A673 (cell line): Measurements from ENCODE around the gene SAP30BP. TPM values are rescaled to one million over a fixed set of nuclear protein-coding genes. Genes with fewer than 3 reads are reported as not detected.

Experiments
- BruUV-seq: library from RNA; stranded (reverse); fragments of 400-500 nt; replicated peaks from 2 replicates; lab custom pipeline; 2021; lab: Mats Ljungman, UMichigan
- CTCF ChIA-PET: fragments of 300-600 bp; sonication (Branson Sonifier 250); formaldehyde crosslinking; loops from one replicate; lab custom pipeline; 2022; ENCODE audit warnings: antibody characterized with exemption; lab: Charles Lee
- POLR2A ChIA-PET: fragments of 300-600 bp; sonication (Branson Sonifier 250); formaldehyde crosslinking; loops from one replicate; lab custom pipeline; 2022; ENCODE audit warnings: antibody characterized with exemption; ENCODE audit not compliant: low non-redundant PET; lab: Charles Lee
- DNase-seq: peaks from one replicate; pipeline ENCODE4 v3.0.0-alpha.2; 2015; ENCODE audit warnings: low spot score
- H3K27ac ChIP-seq: fragments of 200-600 bp; sonication (generic); 2 replicates; pipeline ENCODE4 v1.5.1; 2016; ENCODE audit warnings: mixed run types, low read depth, mild to moderate bottlenecking, mixed read lengths, antibody characterized with exemption, low read length; ENCODE audit not compliant: poor library complexity, severe bottlenecking
- H3K27me3 ChIP-seq: fragments of 200-600 bp; sonication (generic); replicated peaks from 2 replicates; pipeline ENCODE4 v1.6.1; 2017; ENCODE audit warnings: mixed run types, low read depth, mild to moderate bottlenecking, mixed read lengths, antibody characterized with exemption, low read length; ENCODE audit not compliant: insufficient read depth, poor library complexity
- H3K36me3 ChIP-seq: fragments of 200-600 bp; sonication (generic); 2 replicates; pipeline ENCODE4 v1.6.1; 2016; ENCODE audit warnings: mixed run types, mild to moderate bottlenecking, mixed read lengths, antibody characterized with exemption, low read length; ENCODE audit not compliant: insufficient read depth, poor library complexity, severe bottlenecking
- H3K4me1 ChIP-seq: fragments of 200-600 bp; sonication (generic); 2 replicates; pipeline ENCODE4 v1.6.1; 2017; ENCODE audit warnings: mixed run types, mild to moderate bottlenecking, mixed read lengths, antibody characterized with exemption, low read length; ENCODE audit not compliant: insufficient read depth, poor library complexity, severe bottlenecking
- H3K4me3 ChIP-seq: fragments of 200-600 bp; sonication (generic); 2 replicates; pipeline ENCODE4 v1.5.1; 2016; ENCODE audit warnings: low read depth, mixed run types, mild to moderate bottlenecking, mixed read lengths, low read length; ENCODE audit not compliant: poor library complexity, severe bottlenecking
- H3K9me3 ChIP-seq: fragments of 200-600 bp; sonication (generic); 2 replicates; pipeline ENCODE4 v1.6.1; 2016; ENCODE audit warnings: mixed run types, low read depth, mild to moderate bottlenecking, mixed read lengths, antibody characterized with exemption, low read length; ENCODE audit not compliant: poor library complexity, severe bottlenecking
- EZH2 ChIP-seq: fragments of 200-600 bp; sonication (generic); IDR thresholded peaks from 2 replicates; pipeline ENCODE4 v1.6.1; 2017; ENCODE audit warnings: borderline replicate concordance, low read depth, mild to moderate bottlenecking, mixed read lengths, antibody characterized with exemption, low read length; ENCODE audit not compliant: poor library complexity, severe bottlenecking
- intact Hi-C: fragments of 100-400 bp; cut with micrococcal nuclease; formaldehyde crosslinking; loops from one replicate; pipeline ENCODE4 v1.10.0; 2022; ENCODE audit not compliant: unreplicated experiment
- total RNA-seq: library from RNA; stranded (reverse); gene quantifications from 2 replicates; pipeline ENCODE4 v1.2.3, GENCODE V29; 2021
- TF ChIP-seq, protein P1 (sequence below): fragments of 300-800, 200-600 bp; sonication (generic); conservative IDR thresholded peaks from 2 replicates; pipeline ENCODE4 v1.5.1; 2017; ENCODE audit warnings: low read depth, mild to moderate bottlenecking, antibody characterized with exemption, low read length, moderate library complexity, mixed read lengths

The SAP30BP gene
- total RNA-seq, 1 experiment from 2014 or later, result 98.1 TPM

DNA sequence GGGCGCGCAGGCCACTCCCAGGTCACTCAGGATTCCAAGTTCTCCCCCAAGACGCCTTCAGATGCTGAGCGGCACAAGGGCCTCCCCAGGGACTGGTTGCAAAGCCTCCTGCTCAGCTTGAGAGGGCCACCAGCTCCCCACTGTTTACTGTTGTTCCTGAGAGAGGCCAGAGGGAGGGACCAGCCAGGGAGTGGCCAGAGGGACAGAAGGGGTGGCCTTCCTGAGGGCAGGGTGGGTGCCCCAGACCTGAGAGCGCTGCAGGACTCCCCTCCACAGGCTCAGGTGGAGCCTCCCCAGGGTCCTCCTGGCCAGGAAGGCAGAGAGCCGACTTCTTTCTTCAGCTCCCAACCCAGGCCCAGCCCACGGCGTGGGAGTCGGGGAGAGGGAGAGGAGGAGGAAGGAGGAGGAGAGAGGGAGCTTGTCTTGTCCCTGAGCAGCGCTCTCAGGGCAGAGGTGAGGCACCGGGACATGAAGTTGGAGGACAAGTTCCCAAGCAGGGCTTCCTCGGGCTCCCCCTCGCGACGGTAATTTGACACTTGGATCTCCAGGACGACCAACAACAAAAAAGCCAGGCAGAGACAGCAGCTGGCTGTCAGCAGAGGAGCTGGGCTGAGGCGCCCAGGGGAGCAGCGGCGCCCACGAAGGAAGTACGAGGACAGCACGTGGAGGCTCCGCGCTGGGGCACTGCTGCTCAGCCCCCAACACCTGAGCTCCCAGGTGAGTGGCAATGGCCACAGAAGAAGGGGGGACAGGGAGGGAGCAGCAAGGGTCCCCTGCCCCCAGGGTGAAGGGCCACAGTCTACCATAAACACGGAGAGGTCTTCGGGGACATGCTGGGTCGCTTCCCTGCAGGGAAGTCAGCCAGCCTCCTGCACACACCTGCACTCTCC is 33.4 kb upstream of the SAP30BP start:
- peaks cover 14% of the 10 kb centered on the region for H3K4me1 ChIP-seq
- no peaks in the 10 kb centered on the region for H3K27me3 ChIP-seq
- peak; percentile 94 for DNase-seq
- no peaks in the 10 kb centered on the region for H3K9me3 ChIP-seq
- TF ChIP-seq, protein P1, sequence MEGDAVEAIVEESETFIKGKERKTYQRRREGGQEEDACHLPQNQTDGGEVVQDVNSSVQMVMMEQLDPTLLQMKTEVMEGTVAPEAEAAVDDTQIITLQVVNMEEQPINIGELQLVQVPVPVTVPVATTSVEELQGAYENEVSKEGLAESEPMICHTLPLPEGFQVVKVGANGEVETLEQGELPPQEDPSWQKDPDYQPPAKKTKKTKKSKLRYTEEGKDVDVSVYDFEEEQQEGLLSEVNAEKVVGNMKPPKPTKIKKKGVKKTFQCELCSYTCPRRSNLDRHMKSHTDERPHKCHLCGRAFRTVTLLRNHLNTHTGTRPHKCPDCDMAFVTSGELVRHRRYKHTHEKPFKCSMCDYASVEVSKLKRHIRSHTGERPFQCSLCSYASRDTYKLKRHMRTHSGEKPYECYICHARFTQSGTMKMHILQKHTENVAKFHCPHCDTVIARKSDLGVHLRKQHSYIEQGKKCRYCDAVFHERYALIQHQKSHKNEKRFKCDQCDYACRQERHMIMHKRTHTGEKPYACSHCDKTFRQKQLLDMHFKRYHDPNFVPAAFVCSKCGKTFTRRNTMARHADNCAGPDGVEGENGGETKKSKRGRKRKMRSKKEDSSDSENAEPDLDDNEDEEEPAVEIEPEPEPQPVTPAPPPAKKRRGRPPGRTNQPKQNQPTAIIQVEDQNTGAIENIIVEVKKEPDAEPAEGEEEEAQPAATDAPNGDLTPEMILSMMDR, result peak; percentile 79
- no peak for TF ChIP-seq EZH2
- H3K36me3 ChIP-seq, result no peaks in the 10 kb centered on the region
- POLR2A ChIA-PET, result no interaction called here
- no peak overlapping the region for H3K27ac ChIP-seq
- peak overlapping the region; percentile 22 for H3K4me3 ChIP-seq
- CTCF ChIA-PET, result interaction anchor here (0.6 to 2.9 kb wide), 20 partner anchors 9 to 272 kb away, joined by 3 to 95 read pairs (median 4); partner anchors contain the start of genes RECQL5, SAP30BP and TMEM94
- no TSS peak for BruUV-seq
- intact Hi-C loops, result loop anchor here (1.0 kb wide), 1 partner anchor 114 kb away; no protein-coding TSS in a partner anchor

GRCh38 chr17:75634376-75634740 is 32.8 kb upstream of the SAP30BP start:
- H3K27ac ChIP-seq, result no peak overlapping the region
- TF ChIP-seq, protein P1, result no peak
- TF ChIP-seq EZH2, result no peak
- BruUV-seq, result no TSS peak
- DNase-seq, result no peak
- ChIA-PET POLR2A (no interaction called here), CTCF (interaction anchor here (0.5 to 2.9 kb wide), 15 partner anchors 11 to 272 kb away, joined by 3 to 95 read pairs (median 4); partner anchors contain the start of genes RECQL5, SAP30BP and TMEM94)
- H3K4me3 ChIP-seq, result no peak overlapping the region
- intact Hi-C loops, result no loop called here
- H3K27me3 ChIP-seq, result no peaks in the 10 kb centered on the region
- no peaks in the 10 kb centered on the region for H3K9me3 ChIP-seq
- H3K4me1 ChIP-seq, result peaks cover 14% of the 10 kb centered on the region
- no peaks in the 10 kb centered on the region for H3K36me3 ChIP-seq

GRCh38 chr17:75634754-75635609 is 32.2 kb upstream of the SAP30BP start:
- BruUV-seq, result no TSS peak

More at GRCh38 chr17:75634754-75635609, 32.2 kb upstream of the SAP30BP start:
- DNase-seq, result no peak
- intact Hi-C loops, result no loop called here
- Histone ChIP-seq H3K27ac (no peak overlapping the region), H3K4me3 (no peak overlapping the region), H3K9me3 (no peaks in the 10 kb centered on the region), H3K36me3 (no peaks in the 10 kb centered on the region), H3K4me1 (peaks cover 14% of the 10 kb centered on the region), H3K27me3 (no peaks in the 10 kb centered on the region)
- no peak for TF ChIP-seq EZH2
- TF ChIP-seq, protein P1, result no peak
- ChIA-PET POLR2A (no interaction called here), CTCF (interaction anchor here (0.5 to 2.9 kb wide), 3 partner anchors 26 to 115 kb away, joined by 3 to 95 read pairs (median 41); no protein-coding TSS in a partner anchor)
